Left lung (tissue), 10 donors: ENCODE measurements around the gene FYTTD1. TPM values are rescaled to one million over a fixed set of nuclear protein-coding genes. Genes with fewer than 3 reads are reported as not detected.

Experiments
- ATAC-seq: fragments of 200-7000 bp; cut with Tn5 transposase; one replicate; pipeline ENCODE4 v1.9.1; 2020; ENCODE audit warnings: moderate library complexity
- DNase-seq, 4 donors: peaks; one replicate each; pipeline ENCODE4 v3.0.0-alpha.2; 2013 to 2020
- H3K27ac ChIP-seq, 2 donors: fragments of 200-600 bp; sonication (generic) in 1 of 2; one replicate each; pipeline versions ENCODE4 v1.5.0 to v1.8.0; 2020 to 2021
- H3K27me3 ChIP-seq, 2 donors: fragments of 200-600 bp; sonication (generic) in 1 of 2; one replicate each; pipeline versions ENCODE4 v1.5.0 to v1.8.0; 2020 to 2021
- H3K36me3 ChIP-seq, 2 donors: fragments of 200-600 bp; sonication (generic) in 1 of 2; one replicate each; pipeline versions ENCODE4 v1.5.0 to v1.8.0; 2020 to 2021
- H3K4me1 ChIP-seq, 2 donors: fragments of 200-600 bp; one replicate each; pipeline ENCODE4 v1.8.0; 2021
- H3K4me3 ChIP-seq, 2 donors: fragments of 200-600 bp; sonication (generic) in 1 of 2; one replicate each; pipeline versions ENCODE4 v1.5.0 to v1.8.0; 2020 to 2021; ENCODE audit warnings: mild to moderate bottlenecking in 1 of 2
- H3K9me3 ChIP-seq, 2 donors: fragments of 200-600 bp; sonication (generic) in 1 of 2; one replicate each; pipeline versions ENCODE4 v1.5.0 to v1.8.0; 2020 to 2021
- intact Hi-C, 2 donors: fragments of 100-400 bp; cut with DNase I; formaldehyde crosslinking; loops; one replicate each; pipeline versions ENCODE4 v1.11.2 to v1.14.2; 2022
- polyA plus RNA-seq, 6 donors: library from polyadenylated mRNA; unstranded; fragments of 120-200 nt; gene quantifications; one replicate each; pipeline ENCODE4 v1.2.1, GENCODE V29; 2013; ENCODE audit not compliant: insufficient read length in 6 of 6
- total RNA-seq, 2 donors: library from RNA; stranded (reverse); fragmentation: NEBNext Ultra II Directional; extraction: Animal tissue kit (Norgen Biotek cat#: 25700); gene quantifications; one replicate each; pipeline ENCODE4 v1.2.1, GENCODE V29; 2021
- TF ChIP-seq, protein P1 (sequence below), 2 donors: fragments of 200-600 bp; sonication (generic) in 1 of 2; IDR thresholded peaks; one replicate each; pipeline versions ENCODE4 v1.5.0 to v1.8.0; 2021; ENCODE audit warnings: antibody characterized with exemption in 2 of 2
- donor health status: DM: no; HTN: yes; CAD: no.
- donor health status: DM: no; HTN: no; CAD: no.

FYTTD1 gene
- total and polyA plus RNA-seq, 8 donors: 46.8 to 115 (median 92.4) TPM

DNA sequence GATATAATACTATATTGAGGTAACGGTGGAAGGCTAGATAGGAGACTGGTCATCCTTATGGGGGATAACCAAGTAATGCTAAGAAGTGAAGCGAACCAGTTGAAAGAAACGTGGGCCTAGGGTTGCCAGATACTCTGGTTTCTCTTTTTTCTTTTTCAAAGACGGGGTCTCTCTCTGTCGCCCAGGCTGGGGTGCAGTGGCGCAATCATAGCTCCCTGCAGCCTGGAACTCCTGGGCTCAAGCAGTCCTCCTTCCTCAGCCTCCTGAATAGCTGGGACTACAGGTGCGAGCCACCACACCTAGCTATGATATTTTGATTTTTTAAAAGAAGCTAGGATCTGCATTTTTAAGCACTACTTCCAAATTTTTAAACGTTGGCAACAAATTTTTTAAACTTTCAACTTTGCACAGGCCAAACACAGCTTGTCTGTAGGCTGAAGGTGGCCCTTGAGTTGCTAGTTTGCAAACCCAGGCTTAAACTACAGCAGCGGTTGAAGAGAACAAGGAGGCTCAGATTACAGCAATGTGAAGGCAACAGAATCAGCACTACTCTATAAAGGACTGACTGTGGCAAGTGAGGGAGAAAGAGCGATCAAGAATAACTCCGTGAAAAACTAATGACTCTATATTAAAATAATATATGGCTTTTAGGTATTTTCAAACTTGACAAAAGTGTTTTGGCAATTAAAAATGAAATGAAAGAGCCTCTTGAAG is 11.8 kb upstream of the FYTTD1 start:
- TF ChIP-seq, protein P1, sequence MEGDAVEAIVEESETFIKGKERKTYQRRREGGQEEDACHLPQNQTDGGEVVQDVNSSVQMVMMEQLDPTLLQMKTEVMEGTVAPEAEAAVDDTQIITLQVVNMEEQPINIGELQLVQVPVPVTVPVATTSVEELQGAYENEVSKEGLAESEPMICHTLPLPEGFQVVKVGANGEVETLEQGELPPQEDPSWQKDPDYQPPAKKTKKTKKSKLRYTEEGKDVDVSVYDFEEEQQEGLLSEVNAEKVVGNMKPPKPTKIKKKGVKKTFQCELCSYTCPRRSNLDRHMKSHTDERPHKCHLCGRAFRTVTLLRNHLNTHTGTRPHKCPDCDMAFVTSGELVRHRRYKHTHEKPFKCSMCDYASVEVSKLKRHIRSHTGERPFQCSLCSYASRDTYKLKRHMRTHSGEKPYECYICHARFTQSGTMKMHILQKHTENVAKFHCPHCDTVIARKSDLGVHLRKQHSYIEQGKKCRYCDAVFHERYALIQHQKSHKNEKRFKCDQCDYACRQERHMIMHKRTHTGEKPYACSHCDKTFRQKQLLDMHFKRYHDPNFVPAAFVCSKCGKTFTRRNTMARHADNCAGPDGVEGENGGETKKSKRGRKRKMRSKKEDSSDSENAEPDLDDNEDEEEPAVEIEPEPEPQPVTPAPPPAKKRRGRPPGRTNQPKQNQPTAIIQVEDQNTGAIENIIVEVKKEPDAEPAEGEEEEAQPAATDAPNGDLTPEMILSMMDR (IDR thresholded peaks at IDR 0.05): no peak
- Histone ChIP-seq H3K27me3 (no peaks in the 10 kb centered on the region), H3K4me3 (peak overlapping the region in 1 of 2 donors; percentile 97), H3K9me3 (no peaks in the 10 kb centered on the region), H3K36me3 (no peaks in the 10 kb centered on the region), H3K27ac (no peak overlapping the region), H3K4me1 (peaks cover 11 to 30% of the 10 kb centered on the region in 2 donors)
- ATAC-seq (no peak), DNase-seq (no peak)
- intact Hi-C loops: no loop called here

DNA sequence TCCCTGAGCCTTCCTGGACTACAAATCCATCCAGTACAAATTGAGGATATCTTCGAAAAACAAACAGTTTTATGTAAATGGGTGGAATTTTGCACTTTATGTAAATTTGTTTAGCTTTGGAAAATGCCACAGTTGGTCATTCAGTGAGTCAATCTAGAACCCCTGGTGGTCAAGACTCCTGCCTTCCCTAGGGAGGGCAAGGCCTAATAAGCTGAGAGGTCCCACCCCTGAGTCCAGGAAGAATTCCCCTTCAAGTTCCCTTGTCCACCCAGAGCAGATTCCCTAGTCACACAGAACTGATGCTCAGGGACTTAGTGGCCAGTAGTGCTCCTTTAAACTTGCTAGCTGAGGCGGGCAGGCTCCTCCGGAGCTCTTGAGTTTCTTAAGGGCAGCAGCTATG is 6.9 kb upstream of the FYTTD1 start:
- TF ChIP-seq, protein P1 (IDR thresholded peaks at IDR 0.05): no peak
- ATAC-seq: no peak

DNA sequence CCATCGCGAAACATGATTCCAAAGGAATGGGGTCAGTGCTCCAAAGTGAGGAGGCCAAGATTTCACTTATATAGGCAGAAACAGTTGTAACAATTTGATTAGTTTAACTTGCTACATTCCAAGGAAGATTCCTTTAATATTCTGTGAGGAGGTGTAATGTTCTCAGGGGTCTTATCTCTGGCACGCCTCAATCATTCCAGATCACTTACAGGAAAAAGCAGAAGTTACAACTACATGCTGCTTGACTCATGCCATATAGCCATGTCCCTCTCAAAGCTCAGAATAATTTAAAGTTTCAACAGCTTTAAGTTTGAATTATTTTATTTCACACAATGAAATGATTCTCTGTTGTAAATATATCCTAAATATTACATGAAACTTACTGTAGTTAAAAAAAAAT is 3.5 kb upstream of the FYTTD1 start:
- TF ChIP-seq, protein P1 (IDR thresholded peaks at IDR 0.05): no peak
- Histone ChIP-seq H3K36me3 (no peaks in the 10 kb centered on the region), H3K4me1 (peaks cover 0 to 23% of the 10 kb centered on the region in 2 donors), H3K27me3 (no peaks in the 10 kb centered on the region), H3K9me3 (no peaks in the 10 kb centered on the region), H3K27ac (no peak overlapping the region), H3K4me3 (no peak overlapping the region)
- ATAC-seq (no peak), DNase-seq (no peak)
- intact Hi-C loops: no loop called here

More for the DNA sequence above, 6.9 kb upstream of the FYTTD1 start:
- no peaks in the 10 kb centered on the region for H3K27me3 ChIP-seq
- intact Hi-C loops: no loop called here
- no peak for DNase-seq
- no peak overlapping the region for H3K4me3 ChIP-seq
- peaks cover 0 to 15% of the 10 kb centered on the region in 2 donors for H3K4me1 ChIP-seq
- H3K9me3 ChIP-seq: no peaks in the 10 kb centered on the region
- H3K27ac ChIP-seq: no peak overlapping the region
- H3K36me3 ChIP-seq: no peaks in the 10 kb centered on the region

DNA sequence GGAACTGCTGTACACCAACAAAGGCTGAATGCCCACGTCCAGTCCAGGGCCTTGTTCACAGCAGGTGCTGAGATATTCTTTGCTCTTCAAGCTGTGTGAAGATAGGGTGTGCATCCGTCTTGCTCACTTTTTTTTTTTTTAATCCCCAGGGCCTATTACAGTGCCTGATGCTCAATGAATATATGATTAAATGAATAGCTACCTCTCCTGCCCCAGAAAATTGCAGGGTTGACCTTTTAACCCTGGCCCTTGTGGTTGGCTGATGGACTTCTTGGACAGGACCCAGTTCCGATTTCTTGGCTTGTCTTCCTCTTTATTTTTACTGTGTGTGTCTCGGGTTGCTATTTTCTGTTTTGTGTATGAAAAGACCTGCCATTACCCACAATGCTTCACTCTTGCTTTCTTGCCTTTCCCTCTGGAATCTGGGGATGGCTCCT is 2.9 kb upstream of the FYTTD1 start:
- no peak for DNase-seq
- Histone ChIP-seq H3K27me3 (no peaks in the 10 kb centered on the region), H3K36me3 (no peaks in the 10 kb centered on the region), H3K4me3 (no peak overlapping the region), H3K27ac (no peak overlapping the region), H3K4me1 (peaks cover 4 to 29% of the 10 kb centered on the region in 2 donors), H3K9me3 (no peaks in the 10 kb centered on the region)
- intact Hi-C loops: no loop called here
- TF ChIP-seq, protein P1 (IDR thresholded peaks at IDR 0.05): no peak
- ATAC-seq: no peak

DNA sequence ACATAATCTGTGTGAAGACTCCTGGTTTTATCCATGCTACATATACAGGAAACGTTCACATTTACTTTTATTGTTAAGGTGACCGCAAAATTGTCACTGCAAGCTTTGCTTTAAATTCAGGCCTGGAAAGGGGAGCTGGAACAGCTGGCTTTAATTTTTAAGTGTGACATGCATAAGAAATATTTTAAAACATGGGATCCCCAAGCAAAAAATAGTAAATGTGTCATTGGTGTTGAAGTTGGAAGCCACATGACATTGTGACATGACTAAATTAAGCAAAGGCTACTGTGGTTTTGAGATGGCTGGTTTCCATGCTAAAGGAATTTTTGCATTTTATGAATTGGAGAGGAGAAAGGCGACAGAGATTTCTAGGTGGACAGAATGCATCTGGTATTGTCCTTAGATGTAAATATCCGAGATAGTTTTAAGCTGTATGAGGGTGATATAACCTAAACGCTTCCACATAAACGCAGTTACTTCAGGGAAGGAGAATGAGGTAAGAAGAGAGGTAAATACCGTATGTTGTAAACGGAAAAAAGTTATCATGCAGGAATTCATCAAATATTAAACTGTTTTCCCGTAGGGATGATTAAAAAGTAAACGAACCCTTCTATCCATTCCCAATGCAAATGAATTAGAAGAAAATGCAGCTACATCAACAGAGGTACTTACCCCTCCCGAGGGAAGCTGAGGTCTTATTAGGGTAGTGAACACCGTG is 927 bp upstream of the FYTTD1 start:
- TF ChIP-seq, protein P1 (IDR thresholded peaks at IDR 0.05): no peak
- peak overlapping the region; percentile 89 to 96 for H3K27ac ChIP-seq
- H3K9me3 ChIP-seq: no peaks in the 10 kb centered on the region
- H3K27me3 ChIP-seq: no peaks in the 10 kb centered on the region
- no peaks in the 10 kb centered on the region for H3K36me3 ChIP-seq
- DNase-seq (no peak), ATAC-seq (no peak)
- H3K4me3 ChIP-seq: peak overlapping the region; percentile 90 to 98
- peaks cover 8 to 45% of the 10 kb centered on the region in 2 donors for H3K4me1 ChIP-seq
- intact Hi-C loops: no loop called here
